Hematopoietic multipotent progenitor cell treated with erythropoietin and hydrocortisone succinate and interleukin-3 and kit ligand, for 6 days (in vitro differentiated cells): ENCODE results near the gene NELFCD.
"Not testable (repeated sequence)": the region's sequence is repeated elsewhere in the genome, so short reads cannot be mapped to it uniquely, and the experiment has no call there.

Experiments
- DNase-seq: peaks from one replicate; pipeline ENCODE4 v3.0.0-alpha.2; 2015

NELFCD gene

GRCh38 chr20:59010995-59011873, 30.2 kb downstream of the NELFCD start:
- peak; percentile 70 for DNase-seq

- not testable (repeated sequence) for DNase-seq
Measured at GRCh38 chr20:59011874-59012157, 30.8 kb downstream of the NELFCD start.

GRCh38 chr20:59013031-59013951, 32.2 kb downstream of the NELFCD start:
- DNase-seq: no peak

GRCh38 chr20:59013959-59014608, 33.0 kb downstream of the NELFCD start:
- peak; percentile 34 for DNase-seq

- peak; percentile 52 for DNase-seq
Measured at GRCh38 chr20:59014680-59015389, 33.8 kb downstream of the NELFCD start.

- no peak for DNase-seq
Measured at GRCh38 chr20:59015411-59015810, 34.4 kb downstream of the NELFCD start.

GRCh38 chr20:59015812-59016711, 35.0 kb downstream of the NELFCD start:
- DNase-seq: peak; percentile 69

- DNase-seq: peak; percentile 57
Measured at GRCh38 chr20:59016795-59017492, 35.9 kb downstream of the NELFCD start.

GRCh38 chr20:59017493-59018231, 36.6 kb downstream of the NELFCD start:
- DNase-seq: no peak

- DNase-seq: no peak
Measured at GRCh38 chr20:59018817-59019216, 37.8 kb downstream of the NELFCD start.

GRCh38 chr20:59019217-59019616, 38.2 kb downstream of the NELFCD start, which contains the start of gene TUBB1:
Gene TUBB1, plus strand, starts transcription at chr20:59019429. Its CDS starts 94 bp downstream, at chr20:59019523.
- peak; percentile 53 for DNase-seq

GRCh38 chr20:59020938-59021551, 40.0 kb downstream of the NELFCD start:
- DNase-seq: peak; percentile 97

GRCh38 chr20:59022754-59023153, 41.7 kb downstream of the NELFCD start:
- no peak for DNase-seq

GRCh38 chr20:59023616-59024015, 42.6 kb downstream of the NELFCD start:
- no peak for DNase-seq

- DNase-seq: no peak
Measured at GRCh38 chr20:59024111-59024530, 43.1 kb downstream of the NELFCD start.

- DNase-seq: no peak
Measured at GRCh38 chr20:59025086-59025485, 44.0 kb downstream of the NELFCD start.

- DNase-seq: no peak
Measured at GRCh38 chr20:59025511-59025910, 44.5 kb downstream of the NELFCD start.

GRCh38 chr20:59026904-59027740, 46.1 kb downstream of the NELFCD start:
- DNase-seq: no peak
